Glutamatergic neuron (in vitro differentiated cells): ENCODE data around the gene RASL12. TPM values are rescaled to one million over a fixed set of nuclear protein-coding genes. Genes with fewer than 3 reads are reported as not detected.
"Not testable (repeated sequence)": the region's sequence is repeated elsewhere in the genome, so short reads cannot be mapped to it uniquely, and the experiment has no call there.

Experiments used
- DNase-seq: peaks from one replicate; pipeline ENCODE4 v3.0.0; 2022
- H3K27ac Mint-ChIP-seq: one replicate; pipeline ENCODE4 v1.8.0; 2020; ENCODE audit warnings: mild to moderate bottlenecking, mixed read lengths, inconsistent platforms; ENCODE audit not compliant: unreplicated experiment
- H3K27me3 Mint-ChIP-seq: one replicate; pipeline ENCODE4 v1.8.0; 2020; ENCODE audit warnings: mild to moderate bottlenecking, moderate library complexity, mixed read lengths, inconsistent platforms; ENCODE audit not compliant: unreplicated experiment
- H3K36me3 Mint-ChIP-seq: one replicate; pipeline ENCODE4 v1.8.0; 2020; ENCODE audit warnings: mild to moderate bottlenecking, mixed read lengths, inconsistent platforms; ENCODE audit not compliant: unreplicated experiment
- H3K4me1 Mint-ChIP-seq: one replicate; pipeline ENCODE4 v1.8.0; 2020; ENCODE audit warnings: mild to moderate bottlenecking, low read depth, mixed read lengths, inconsistent platforms; ENCODE audit not compliant: unreplicated experiment
- H3K4me3 Mint-ChIP-seq: one replicate; pipeline ENCODE4 v1.8.0; 2020; ENCODE audit warnings: mild to moderate bottlenecking, mixed read lengths, inconsistent platforms; ENCODE audit not compliant: unreplicated experiment
- H3K9me3 Mint-ChIP-seq: one replicate; pipeline ENCODE4 v1.8.0; 2020; ENCODE audit warnings: mild to moderate bottlenecking, moderate library complexity, mixed read lengths, inconsistent platforms; ENCODE audit not compliant: unreplicated experiment
- CTCF ChIP-seq: fragments of 200-600 bp; sonication (generic); IDR thresholded peaks from one replicate; pipeline ENCODE4 v1.5.0; 2021; ENCODE audit not compliant: partially characterized antibody, unreplicated experiment
- total RNA-seq: library from RNA; stranded (reverse); fragmentation: NEBNext Ultra II Directional; extraction: Animal tissue kit (Norgen Biotek cat#: 25700); gene quantifications from one replicate; pipeline ENCODE4 v1.2.1, GENCODE V29; 2021; ENCODE audit not compliant: unreplicated experiment

Gene RASL12
- total RNA-seq, 1 donor from 2014 or later = 0.44 TPM

GRCh38 chr15:65095747-65096104 lies 27.9 kb upstream of the RASL12 start:
- Mint-ChIP-seq H3K27me3 (no peaks in the 10 kb centered on the region), H3K4me3 (no peak overlapping the region), H3K36me3 (peaks cover 7% of the 10 kb centered on the region)

GRCh38 chr15:65095011-65095746 lies 27.4 kb upstream of the RASL12 start:
- Mint-ChIP-seq H3K9me3 (peaks cover 3% of the 10 kb centered on the region), H3K4me1 (peaks cover 3% of the 10 kb centered on the region), H3K36me3 (peaks cover 7% of the 10 kb centered on the region), H3K4me3 (no peak overlapping the region), H3K27ac (no peak overlapping the region), H3K27me3 (no peaks in the 10 kb centered on the region)
- no peak for DNase-seq
- TF ChIP-seq CTCF = no peak

More at GRCh38 chr15:65095747-65096104, 27.9 kb upstream of the RASL12 start:
- DNase-seq = no peak
- no peak for TF ChIP-seq CTCF
- Mint-ChIP-seq H3K27ac (no peak overlapping the region), H3K4me1 (peaks cover 3% of the 10 kb centered on the region), H3K9me3 (peaks cover 3% of the 10 kb centered on the region)

- H3K4me1 Mint-ChIP-seq = peaks cover 3% of the 10 kb centered on the region
- no peak overlapping the region for H3K4me3 Mint-ChIP-seq
- no peaks in the 10 kb centered on the region for H3K27me3 Mint-ChIP-seq
- H3K27ac Mint-ChIP-seq = no peak overlapping the region
- no peak for DNase-seq
- no peak for TF ChIP-seq CTCF
- peaks cover 7% of the 10 kb centered on the region for H3K36me3 Mint-ChIP-seq
- peaks cover 3% of the 10 kb centered on the region for H3K9me3 Mint-ChIP-seq
Measured at GRCh38 chr15:65094294-65094995, 26.7 kb upstream of the RASL12 start.

GRCh38 chr15:65093793-65094170 lies 26.0 kb upstream of the RASL12 start:
- H3K27me3 Mint-ChIP-seq, H3K4me3 Mint-ChIP-seq, DNase-seq, H3K36me3 Mint-ChIP-seq, H3K27ac Mint-ChIP-seq, H3K9me3 Mint-ChIP-seq, H3K4me1 Mint-ChIP-seq: not testable (repeated sequence)

GRCh38 chr15:65092911-65093792 lies 25.4 kb upstream of the RASL12 start:
- H3K4me3 Mint-ChIP-seq = no peak overlapping the region
- no peak for DNase-seq
- H3K27me3 Mint-ChIP-seq = no peaks in the 10 kb centered on the region
- H3K27ac Mint-ChIP-seq = no peak overlapping the region
- H3K9me3 Mint-ChIP-seq = peaks cover 5% of the 10 kb centered on the region
- no peak for TF ChIP-seq CTCF
- H3K4me1 Mint-ChIP-seq = peaks cover 3% of the 10 kb centered on the region
- H3K36me3 Mint-ChIP-seq = peaks cover 2% of the 10 kb centered on the region
